ENCODE results near the gene HCN2. TPM values are rescaled to one million over a fixed set of nuclear protein-coding genes. Genes with fewer than 3 reads are reported as not detected.
"Not testable (repeated sequence)": the region's sequence is repeated elsewhere in the genome, so short reads cannot be mapped to it uniquely, and the experiment has no call there.

Gene HCN2
- total RNA-seq, 1 donor from 2014 or later: 0.59 TPM

DNA sequence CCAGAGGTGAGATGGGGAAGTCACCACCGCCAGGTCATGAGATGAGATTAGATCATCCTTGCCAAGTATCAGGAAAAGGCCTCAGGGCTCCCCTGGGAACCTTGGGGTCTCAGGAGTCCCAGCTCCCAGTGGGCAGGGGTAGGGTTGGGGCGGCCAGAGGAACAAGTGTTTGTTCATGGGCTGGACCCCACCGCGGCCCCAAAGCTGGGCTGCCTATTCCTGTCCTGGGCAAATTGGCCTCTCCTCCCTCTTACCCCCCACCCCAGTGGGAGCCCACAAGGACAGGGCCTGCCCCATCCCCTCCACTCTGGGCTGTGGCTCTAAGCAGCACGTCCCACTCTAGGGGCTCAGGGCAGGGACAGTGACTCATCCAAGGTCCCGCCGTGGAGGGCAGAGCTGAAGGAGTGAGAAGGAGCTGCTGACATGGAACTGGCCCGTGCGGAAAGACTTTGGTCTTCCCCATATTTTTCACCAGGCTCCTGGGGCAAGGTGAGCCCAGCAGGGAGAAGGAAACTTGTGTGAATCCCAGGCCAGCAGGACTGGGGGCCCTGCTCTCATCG, 4.0 kb upstream of the HCN2 start:
- no peak for DNase-seq

DNA sequence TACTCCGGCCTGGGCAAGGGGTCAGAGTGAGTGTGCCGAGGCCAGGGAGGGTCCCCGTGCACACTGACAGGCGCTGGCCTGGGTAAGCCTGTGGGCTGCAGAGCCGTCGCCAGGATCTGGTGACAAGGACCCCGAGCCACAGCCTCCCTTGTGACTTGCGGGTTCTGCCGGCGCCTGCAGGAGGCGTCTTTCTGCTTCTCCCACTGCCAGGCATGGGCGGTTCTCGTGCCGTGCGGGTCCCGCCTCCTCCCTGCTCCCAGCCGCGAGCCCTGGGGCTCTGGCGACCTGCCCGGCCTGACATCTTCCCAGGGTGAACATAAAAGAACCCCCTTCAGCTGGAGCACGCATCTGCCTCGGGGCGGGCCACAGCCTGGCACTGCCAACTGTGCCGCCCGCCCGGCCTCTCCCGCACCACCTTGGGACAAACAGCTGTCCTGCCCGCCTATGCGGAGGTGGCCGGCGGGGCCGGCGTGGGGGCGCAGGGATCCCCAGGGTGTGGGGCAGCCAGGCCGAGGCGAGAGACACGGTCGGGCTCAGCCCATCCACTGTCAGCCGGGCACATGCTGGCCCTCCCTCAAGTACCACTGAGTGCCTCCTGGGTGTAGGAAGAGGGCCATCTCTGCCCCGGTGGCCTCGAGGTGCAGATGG, 1.5 kb upstream of the HCN2 start:
- peak; percentile 28 for DNase-seq

DNA sequence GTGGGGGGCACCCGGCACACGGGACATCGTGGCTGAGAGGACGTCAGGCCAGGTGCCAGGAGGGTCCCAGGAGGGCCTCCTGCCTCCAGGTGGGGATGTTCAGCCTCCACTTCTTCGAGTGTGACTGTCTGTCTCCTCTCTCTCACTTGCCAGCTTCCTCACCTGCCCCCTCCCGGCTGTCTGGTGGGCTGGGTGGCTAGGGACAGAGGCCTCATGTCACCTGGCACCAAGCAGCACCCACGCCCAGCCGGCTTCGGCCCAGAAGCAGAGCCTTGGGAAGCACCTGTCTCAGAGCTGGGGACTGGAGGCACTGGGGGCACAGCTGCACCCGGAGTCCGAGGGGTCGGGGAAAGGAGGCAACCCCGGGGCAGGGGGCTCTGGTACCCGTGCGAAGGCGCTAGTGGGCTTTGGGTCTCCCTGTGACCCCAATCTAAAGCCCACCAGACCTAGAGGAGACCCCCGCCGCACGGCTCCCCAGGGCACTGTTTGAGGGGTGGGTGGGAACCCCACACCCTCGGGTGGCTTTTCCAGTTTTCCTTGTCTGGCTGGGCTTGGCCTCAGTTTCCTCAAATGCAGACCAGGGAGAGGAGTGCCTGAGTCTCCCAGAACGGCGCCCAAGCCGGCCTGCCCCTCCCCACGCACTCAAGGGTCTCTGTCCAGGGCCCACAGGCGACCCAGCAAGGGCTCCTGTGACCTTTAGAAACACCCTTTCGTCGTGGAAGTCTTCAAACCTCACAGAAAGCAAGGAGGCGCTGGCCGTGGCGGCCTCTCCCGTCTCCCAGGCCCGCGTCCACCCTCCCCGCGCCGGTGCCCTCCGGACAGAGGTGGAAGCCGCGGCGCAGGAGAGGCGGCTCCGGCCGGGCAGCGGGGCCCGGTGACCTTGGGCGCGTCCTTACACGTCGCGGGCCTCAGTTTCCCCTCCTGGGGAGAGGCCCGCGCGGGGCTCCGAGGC, 664 bp upstream of the HCN2 start:
- no peak for DNase-seq

DNA sequence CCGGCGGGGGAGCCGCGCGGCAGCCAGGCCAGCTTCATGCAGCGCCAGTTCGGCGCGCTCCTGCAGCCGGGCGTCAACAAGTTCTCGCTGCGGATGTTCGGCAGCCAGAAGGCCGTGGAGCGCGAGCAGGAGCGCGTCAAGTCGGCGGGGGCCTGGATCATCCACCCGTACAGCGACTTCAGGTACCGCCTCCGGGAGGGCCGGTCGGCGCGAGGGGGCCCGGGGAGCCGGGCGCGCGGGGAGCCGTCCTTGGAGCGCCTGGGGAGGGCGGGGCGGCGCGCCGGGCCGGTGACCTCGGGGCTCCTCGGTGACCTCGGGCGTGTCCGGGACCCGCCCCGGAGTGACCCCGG, 690 bp downstream of the HCN2 start:
- DNase-seq: no peak

DNA sequence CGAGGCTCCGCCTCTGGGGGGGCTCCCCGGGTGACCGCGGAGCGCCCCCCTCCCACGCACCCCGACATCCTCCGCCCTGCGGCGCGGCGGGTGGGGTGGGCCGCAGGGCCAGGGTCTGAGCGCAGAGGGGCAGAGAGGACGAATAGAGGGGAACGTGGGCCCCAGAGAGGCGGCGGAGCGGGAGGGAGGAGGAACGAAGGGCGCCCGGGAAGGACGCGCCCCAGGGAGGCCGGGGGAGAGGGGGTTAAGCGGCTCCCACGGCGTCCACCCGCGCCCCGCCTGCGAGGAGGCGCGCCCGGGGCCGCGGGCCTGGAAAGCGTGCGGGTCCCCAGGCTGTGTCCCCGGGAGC, 1.0 kb downstream of the HCN2 start:
- no peak for DNase-seq

DNA sequence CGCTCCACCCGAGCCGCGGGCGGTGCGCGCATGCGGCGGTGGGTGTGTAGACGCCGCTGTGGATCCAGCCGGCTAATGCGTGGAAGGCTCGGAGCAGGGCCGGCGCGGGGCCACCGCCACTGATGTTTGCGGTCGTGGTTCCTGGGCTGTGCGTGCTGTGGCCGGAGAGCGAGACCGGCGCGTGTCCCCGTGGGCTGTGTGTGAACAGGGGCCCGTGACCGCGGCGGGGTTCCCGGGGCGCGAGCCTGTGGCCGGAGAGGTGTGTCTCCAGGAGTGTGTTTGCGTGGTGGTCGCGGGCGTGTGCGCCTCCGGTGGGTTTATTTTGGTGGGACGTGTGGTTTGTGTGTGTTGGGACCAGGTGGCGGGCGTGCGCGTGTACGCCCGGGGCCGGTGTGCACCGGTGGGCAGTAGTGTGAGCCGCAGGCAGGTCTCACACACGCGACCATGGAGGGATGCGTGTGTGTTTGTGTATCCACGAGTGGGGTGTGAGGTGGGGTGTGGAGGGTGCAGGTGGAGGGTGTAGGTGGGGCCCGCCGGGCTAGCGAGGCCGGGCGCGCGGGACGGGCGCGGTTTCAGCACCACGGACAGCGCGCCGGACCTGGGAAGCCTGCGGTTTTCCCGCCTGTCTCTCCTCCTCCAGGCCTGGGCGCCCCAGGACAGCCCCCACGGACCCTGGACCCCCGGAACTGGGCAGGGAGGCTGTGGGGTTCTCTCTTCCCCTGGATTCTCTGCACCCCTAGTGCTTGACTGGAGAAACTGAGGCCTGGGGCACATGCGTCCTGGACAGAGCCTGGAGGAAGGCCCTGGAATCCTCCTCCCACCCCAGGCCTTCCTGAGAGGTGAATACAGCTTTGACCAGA, 1.6 kb downstream of the HCN2 start:
- no peak for DNase-seq

DNA sequence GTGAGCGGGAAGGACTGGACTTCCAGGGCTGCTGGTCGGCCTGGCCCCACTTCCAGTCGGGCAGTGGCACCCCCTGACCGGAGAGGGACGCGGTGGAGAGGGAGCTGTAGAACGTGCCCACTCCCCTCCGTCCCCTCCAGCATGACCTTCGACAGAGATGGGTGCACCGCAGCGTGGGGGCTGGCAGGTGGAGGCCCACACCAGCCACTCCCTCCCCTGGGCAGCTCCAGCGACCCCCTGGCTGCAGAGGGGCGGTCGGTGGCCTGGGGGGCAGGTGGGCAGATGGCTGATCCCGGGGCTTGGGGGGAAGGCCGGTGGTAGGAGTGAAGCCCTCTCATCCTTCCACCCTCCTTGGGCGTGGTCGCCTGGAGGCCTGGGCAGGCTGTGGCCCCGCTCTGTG, 2.4 kb downstream of the HCN2 start:
- no peak for DNase-seq

DNA sequence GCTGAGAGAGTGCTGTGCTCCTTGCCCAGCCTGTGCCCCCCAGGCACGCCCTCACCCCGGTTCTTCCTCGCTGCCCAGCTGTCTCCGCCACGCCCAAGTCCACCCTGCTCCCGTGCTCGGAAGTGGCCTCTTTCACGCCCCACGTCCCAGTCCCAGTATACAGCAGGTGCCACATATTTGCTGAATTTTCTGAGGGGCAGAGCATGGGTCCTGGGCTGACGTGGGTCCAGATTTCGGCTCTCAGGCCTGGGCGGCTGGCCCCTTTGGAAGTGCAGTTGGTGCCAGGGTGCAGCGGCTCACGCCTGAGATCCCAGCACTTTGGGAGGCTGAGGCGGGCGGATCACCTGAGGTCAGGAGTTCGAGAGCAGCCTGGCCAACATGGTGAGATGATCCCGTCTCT, 3.4 kb downstream of the HCN2 start:
- DNase-seq: no peak

DNA sequence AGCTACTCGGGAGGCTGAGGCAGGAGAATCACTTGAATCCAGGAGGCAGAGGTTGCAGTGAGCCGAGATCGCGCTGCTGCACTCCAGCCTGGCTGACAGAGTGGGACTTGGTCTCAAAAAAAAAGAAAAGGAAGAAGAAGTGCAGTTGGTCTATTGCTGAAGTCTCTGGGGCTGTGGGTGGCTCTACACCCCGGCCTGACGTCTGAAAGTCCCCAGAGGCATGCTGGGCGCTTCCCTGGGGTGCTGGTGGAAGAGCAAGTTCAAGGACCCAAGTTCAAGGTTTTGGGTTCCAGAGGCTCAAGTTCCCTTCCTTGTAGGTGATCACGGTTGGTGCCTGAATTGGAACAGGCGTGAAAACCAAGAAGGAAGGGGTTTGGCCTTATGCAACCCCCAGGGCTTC, 3.8 kb downstream of the HCN2 start:
- DNase-seq: no peak

DNA sequence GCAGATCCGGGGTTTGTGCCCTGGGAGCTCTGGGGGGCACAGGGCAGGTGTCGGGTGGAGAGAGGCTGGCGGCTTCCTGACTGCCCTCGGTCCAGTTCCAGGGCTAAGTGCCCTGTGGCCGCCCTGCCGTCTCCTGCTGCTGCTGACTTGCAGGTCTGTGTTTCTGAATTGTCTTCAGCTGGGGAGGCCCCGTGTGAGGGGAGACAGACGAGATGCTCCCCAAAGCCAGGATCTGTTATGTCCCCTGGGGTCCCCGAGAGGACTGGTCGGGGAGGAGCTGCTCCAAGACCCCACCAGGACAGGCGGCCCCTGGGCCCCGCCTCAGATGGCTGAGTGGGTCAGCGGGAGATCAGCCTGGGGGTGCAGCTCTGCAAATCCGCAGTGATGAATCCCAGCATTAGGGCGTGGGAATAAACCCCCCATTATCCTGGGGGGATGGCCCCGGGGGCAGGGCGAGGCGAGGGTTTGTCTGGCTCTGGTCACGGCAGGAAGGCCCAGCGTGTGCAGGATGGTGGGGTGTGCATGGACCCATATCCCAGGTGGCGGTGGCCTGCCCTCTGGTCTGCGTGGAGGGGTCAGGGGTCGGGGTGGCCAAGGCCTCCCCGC, 4.7 kb downstream of the HCN2 start:
- DNase-seq: no peak

DNA sequence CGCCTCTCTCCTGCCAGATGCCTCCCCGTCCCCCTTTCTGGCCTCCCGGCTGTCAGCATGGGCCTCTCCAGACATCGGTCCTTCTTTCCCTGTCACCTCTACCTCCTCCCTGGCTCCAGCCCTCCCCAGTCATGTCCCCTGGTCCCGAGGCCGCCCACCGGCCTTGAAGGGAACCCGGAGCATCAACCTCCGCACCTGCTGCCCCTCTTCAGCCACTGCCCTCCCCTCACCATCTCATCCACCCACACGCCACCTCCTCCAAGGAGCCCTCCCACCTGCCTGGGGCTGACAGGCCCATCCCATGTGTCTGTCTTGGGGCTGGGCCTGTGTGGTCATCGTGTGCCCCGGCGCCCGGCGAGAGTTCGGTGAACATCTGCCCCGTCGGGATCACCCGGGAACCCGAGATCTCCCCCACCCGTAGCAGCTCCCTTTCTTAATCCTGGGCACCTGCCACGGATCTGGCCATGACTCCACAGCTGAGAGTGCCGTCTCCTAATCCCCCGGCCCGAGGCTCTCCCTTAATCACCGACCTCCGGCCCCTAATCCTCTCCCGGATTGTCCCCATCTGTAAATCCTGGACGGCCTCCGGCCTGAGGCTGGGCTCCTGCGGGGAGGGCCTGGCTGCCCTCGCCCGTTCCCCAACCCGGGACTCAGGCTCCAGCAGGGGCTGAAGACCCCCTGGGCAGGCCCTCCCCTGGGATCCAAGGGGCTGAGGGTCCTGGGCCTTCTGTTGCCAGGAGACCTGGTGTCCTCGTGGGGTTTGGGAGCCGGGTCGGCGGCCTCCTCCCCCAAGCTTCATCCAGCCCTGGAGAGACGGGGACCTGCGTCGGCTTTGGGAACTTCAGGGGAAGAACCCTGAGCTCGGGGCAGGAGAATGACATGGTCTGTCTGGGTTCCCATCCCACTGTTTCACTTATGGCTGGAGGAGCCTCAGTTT, 5.9 kb downstream of the HCN2 start:
- DNase-seq: no peak

DNA sequence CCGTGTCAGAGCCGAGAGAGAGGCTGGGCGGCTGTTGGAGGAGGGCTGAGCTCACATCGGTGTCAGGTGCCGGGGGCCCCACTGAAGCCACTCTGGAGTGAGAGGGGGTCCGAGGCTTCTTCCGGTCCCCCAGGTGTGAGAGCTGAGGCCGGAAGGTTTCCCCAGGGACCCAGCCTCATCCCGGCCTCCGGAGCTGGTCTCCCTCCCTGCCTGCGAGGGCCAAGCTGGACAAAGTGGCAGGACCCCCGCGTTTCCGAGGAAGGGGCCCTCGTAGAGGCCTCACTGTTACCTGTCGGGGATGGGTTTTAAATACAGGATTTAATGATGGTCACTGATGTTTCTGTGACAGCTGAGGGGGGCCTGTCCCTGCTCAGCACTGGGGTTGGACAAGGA, 6.6 kb downstream of the HCN2 start:
- no peak for DNase-seq

DNA sequence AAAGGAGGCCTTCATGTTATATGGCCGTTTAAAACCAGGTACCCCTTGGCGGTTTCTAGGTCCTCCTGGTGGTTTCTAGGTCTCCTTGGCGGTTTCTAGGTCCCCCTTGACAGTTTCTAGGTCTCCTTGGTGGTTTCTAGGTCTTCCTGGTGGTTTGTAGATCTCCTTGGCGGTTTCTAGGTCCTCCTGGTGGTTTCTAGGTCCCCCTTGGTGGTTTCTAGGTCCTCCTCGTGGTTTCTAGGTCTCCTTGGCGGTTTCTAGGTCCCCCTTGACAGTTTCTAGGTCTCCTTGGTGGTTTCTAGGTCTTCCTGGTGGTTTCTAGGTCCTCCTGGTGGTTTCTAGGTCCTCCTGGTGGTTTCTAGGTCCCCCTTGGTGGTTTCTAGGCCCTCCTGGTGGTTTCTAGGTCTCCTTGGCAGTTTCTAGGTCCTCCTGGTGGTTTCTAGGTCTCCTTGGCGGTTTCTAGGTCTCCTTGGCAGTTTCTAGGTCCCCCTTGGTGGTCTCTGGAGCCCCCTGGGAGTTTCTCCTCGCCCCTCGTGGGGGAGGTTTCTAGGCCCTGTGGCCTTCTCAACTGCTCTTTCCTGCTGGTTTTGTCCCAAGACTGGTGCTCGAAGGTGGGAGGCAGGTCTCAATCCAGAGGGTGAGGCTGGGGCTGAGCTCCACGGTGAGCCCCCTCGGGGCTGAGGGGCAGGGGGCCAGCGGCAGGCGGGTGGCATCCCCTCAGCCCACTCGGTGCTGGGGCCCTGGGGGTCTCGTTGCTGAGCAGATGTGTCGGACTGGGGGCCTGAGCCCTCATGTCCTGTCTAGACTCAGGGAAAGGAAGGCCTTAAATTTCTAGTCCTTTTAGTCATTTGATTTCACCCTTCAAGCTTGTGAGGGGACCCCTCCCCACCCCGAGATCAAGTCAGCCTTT, 8.0 kb downstream of the HCN2 start:
- DNase-seq: no peak

DNA sequence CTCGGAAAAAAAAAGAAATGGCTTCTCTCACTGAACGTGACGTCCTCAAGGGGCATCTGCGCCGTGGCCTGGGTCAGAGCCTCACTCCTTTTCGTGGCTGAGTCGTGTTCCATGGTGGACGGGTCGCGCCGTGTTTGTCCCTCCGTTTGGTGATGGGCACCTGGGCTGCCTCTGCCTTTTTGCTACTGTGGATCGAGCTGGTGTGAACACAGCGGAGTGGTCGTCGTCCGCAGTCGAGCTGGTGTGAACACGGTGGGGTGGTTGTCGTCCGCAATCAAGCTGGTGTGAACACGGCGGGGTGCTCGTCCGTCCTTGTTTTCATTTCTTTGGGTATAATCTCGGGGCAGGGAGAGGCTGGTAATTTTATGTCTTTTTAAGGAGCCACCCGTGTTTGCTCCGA, 11.6 kb downstream of the HCN2 start:
- DNase-seq: no peak

DNA sequence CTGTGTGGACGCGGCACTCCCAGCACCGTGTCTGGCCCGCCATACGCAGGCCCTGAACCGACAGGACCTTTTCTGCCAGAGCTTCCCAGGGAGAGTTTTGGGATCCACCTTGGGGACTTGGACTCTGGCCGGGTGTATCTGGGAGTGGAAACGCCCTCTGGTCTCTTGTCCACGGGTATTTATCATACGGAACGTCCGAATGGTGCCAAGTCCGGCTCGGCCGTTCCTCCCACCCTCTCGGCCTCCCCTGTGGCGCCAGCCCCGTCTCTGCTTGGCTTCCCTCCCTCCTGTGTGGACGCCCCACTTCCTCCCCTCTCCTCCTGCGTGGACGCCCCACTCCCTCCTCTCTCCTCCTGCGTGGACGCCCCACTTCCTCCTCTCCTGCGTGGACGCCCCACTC, 12.1 kb downstream of the HCN2 start:
- no peak for DNase-seq

DNA sequence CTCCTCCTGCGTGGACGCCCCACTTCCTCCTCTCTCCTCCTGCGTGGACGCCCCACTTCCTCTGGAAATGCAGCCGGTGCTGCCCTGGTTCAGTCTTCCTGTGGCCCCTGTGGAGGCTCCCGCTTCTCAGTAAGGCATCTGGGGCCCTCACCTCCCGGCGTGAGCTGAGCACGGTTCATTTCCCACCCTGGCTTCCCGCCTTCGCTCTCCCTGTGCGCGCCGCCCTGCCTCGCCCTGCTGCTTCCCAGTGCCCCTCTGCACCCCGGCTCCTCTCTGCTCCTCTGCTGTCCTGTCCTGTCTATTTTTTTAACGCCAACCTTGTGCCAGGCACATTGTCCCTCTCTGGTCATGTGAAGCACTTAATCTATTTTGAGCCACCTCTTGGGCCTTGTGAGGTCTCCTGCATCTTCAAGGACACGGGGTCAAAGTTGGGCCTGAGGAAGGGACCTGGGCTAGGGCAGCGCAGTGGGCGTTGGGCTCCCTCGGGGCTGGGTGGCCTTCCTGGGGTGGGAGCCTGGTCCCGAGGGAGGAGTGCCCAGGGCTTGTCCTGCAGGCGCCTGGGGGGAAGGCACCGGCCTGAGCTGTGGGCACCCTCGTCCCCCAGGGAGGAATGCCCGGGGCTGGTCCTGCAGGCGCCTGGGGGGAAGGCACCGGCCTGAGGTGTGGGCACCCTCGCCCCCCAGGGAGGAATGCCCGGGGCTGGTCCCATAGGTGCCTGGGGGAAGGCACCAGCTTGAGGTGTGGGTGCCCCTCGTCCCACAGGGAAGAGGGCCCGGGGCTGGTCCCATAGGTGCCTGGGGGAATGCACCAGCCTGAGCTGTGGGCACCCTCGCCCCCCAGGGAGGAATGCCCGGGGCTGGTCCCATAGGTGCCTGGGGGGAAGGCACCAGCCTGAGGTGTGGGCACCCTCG, 13.0 kb downstream of the HCN2 start:
- DNase-seq: no peak

DNA sequence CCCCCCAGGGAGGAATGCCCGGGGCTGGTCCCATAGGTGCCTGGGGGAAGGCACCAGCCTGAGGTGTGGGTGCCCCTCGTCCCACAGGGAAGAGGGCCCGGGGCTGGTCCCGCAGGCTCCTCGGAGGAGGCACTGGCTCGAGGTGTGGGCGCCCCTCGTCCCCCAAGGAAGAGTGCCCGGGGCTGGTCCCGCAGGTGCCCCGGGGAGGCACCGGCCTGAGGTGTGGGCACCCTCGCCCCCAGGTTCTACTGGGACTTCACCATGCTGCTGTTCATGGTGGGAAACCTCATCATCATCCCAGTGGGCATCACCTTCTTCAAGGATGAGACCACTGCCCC, 13.6 kb downstream of the HCN2 start:
- not testable (repeated sequence) for DNase-seq

DNA sequence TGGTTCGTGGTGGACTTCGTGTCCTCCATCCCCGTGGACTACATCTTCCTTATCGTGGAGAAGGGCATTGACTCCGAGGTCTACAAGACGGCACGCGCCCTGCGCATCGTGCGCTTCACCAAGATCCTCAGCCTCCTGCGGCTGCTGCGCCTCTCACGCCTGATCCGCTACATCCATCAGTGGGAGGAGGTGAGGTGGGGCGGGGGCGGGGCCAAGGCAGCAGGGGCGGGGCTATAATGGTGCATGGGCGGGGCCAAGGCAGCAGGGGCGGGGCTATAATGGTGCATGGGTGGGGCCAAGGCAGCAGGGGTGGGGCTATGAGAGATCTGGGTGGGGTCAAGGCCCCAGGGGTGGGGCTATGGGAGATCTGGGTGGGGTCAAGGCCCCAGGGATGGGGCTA, 14.1 kb downstream of the HCN2 start:
- DNase-seq: not testable (repeated sequence)

DNA sequence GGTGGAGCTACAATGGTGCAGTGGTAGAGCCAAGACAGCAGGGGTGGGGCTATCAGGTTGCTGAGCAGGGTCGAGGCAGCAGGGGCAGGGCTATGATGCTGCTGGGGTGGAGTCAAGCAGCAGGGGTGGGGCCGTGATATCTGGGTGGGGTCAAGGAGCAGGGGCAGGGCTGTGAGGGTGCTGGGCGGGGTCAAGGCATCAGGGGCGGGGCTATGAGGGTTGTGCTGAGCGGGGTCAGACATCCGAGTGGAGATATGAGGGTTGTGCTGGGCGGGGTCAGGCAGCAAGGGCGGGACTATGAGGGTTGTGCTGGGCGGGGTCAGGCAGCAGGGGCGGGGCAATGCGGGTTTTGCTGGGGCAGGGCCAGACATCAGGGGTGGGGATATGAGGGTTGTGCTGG, 14.7 kb downstream of the HCN2 start:
- DNase-seq: no peak
